Type B pancreatic cell (in vitro differentiated cells): ENCODE data around the gene FRMD4A. TPM values are rescaled to one million over a fixed set of nuclear protein-coding genes. Genes with fewer than 3 reads are reported as not detected.
"Not testable (repeated sequence)": the region's sequence is repeated elsewhere in the genome, so short reads cannot be mapped to it uniquely, and the experiment has no call there.

Experiments
- DNase-seq: peaks from one replicate; pipeline ENCODE4 v3.0.0; 2021; ENCODE audit warnings: mixed read lengths; ENCODE audit not compliant: unreplicated experiment; ENCODE audit errors: extremely low spot score
- H3K27ac Mint-ChIP-seq: 2 replicates; pipeline ENCODE4 v1.8.0; 2021; ENCODE audit warnings: mild to moderate bottlenecking, mixed read lengths
- H3K27me3 Mint-ChIP-seq: 2 replicates; pipeline ENCODE4 v1.8.0; 2021; ENCODE audit warnings: mixed read lengths
- H3K36me3 Mint-ChIP-seq: 2 replicates; pipeline ENCODE4 v1.8.0; 2021; ENCODE audit warnings: mixed read lengths
- H3K4me1 Mint-ChIP-seq: one replicate; pipeline ENCODE4 v1.8.0; 2021; ENCODE audit warnings: mixed read lengths; ENCODE audit not compliant: unreplicated experiment
- H3K4me3 Mint-ChIP-seq: 2 replicates; pipeline ENCODE4 v1.8.0; 2021; ENCODE audit warnings: mild to moderate bottlenecking, mixed read lengths
- H3K9me3 Mint-ChIP-seq: 2 replicates; pipeline ENCODE4 v1.8.0; 2021; ENCODE audit warnings: mixed read lengths
- CTCF ChIP-seq: fragments of 200-600 bp; sonication (generic); conservative IDR thresholded peaks from 2 replicates; pipeline ENCODE4 v1.5.0; 2021; ENCODE audit warnings: antibody characterized with exemption, mild to moderate bottlenecking
- total RNA-seq: library from RNA; stranded (reverse); gene quantifications from 2 replicates; pipeline ENCODE4 v1.2.1, GENCODE V29; 2021; ENCODE audit warnings: low replicate concordance

FRMD4A gene
- total RNA-seq, 1 donor from 2014 or later, result 88.9 TPM

GRCh38 chr10:14072541-14072940, 258.2 kb downstream of the FRMD4A start:
- Mint-ChIP-seq H3K36me3 (peaks cover 17% of the 10 kb centered on the region), H3K9me3 (peaks cover 3% of the 10 kb centered on the region), H3K4me1 (peaks cover 16% of the 10 kb centered on the region), H3K27ac (no peak overlapping the region), H3K4me3 (no peak overlapping the region), H3K27me3 (peaks cover 10% of the 10 kb centered on the region)
- TF ChIP-seq CTCF, result no peak
- no peak for DNase-seq

DNA sequence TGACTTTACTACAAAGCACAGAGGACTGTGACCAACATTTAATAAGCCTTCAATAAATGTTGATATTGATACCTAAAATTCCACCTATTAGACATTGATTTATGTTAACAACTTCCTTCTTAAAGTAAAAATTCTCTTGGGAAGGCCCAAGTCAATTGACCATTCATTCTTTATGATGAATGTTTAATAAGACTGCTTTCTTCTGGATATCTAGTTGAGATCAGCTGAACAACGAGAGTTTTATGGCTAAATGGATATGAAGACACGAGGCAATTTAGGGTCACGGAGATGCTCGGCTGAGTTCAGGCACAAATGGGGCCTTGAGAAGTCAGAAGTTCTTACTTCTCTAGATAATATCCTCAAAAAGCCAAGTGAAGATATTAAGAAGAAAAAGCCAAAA, 258.8 kb downstream of the FRMD4A start:
- Mint-ChIP-seq H3K4me1 (peaks cover 16% of the 10 kb centered on the region), H3K27me3 (peaks cover 10% of the 10 kb centered on the region), H3K9me3 (no peaks in the 10 kb centered on the region), H3K27ac (no peak overlapping the region), H3K4me3 (no peak overlapping the region), H3K36me3 (peaks cover 17% of the 10 kb centered on the region)
- TF ChIP-seq CTCF, result no peak
- DNase-seq, result no peak

DNA sequence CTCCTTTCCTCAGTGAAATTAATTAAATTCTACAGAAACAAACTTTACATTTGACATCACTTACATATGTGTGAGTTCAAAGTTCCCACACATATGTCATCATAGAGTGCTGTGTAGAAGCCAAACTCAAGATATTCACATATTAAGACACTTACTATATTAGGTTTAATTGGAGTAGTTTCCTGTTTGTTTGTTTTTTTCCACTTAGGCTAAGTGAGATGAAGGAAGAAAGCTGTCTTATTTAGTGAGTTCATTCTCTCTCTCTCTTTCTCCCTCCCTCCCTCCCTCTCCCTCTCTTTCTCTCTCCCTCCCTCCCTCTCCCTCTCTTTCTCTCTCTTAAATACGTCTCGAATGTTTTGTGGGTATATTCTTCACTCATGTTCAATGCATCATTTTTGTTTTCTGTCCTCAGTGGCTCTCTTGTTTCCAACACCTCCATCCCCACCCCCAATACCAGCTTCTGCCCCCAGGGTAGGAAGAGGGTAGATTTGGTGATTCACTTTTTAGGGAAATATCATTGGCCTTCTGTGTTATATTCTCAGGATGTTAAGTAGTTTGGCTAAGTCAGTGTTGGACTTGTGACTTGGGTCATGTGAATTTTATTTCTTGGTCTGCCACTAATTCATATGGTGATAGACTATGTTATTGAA, 262.0 kb downstream of the FRMD4A start:
- peaks cover 8% of the 10 kb centered on the region for H3K4me1 Mint-ChIP-seq
- peaks cover 18% of the 10 kb centered on the region for H3K36me3 Mint-ChIP-seq
- no peak for DNase-seq
- H3K9me3 Mint-ChIP-seq, result no peaks in the 10 kb centered on the region
- no peak overlapping the region for H3K4me3 Mint-ChIP-seq
- H3K27me3 Mint-ChIP-seq, result peaks cover 10% of the 10 kb centered on the region
- H3K27ac Mint-ChIP-seq, result no peak overlapping the region
- TF ChIP-seq CTCF, result no peak

- H3K4me3 Mint-ChIP-seq, DNase-seq, H3K27ac Mint-ChIP-seq, H3K9me3 Mint-ChIP-seq: not testable (repeated sequence)
- Mint-ChIP-seq H3K27me3 (peaks cover 10% of the 10 kb centered on the region), H3K36me3 (peaks cover 11% of the 10 kb centered on the region), H3K4me1 (peaks cover 11% of the 10 kb centered on the region)
These were observed 263.1 kb downstream of the FRMD4A start for GRCh38 chr10:14067638-14068037.

GRCh38 chr10:14066106-14066505, 264.6 kb downstream of the FRMD4A start:
- TF ChIP-seq CTCF, result no peak
- DNase-seq, result no peak
- no peaks in the 10 kb centered on the region for H3K9me3 Mint-ChIP-seq
- peaks cover 11% of the 10 kb centered on the region for H3K4me1 Mint-ChIP-seq
- H3K27me3 Mint-ChIP-seq, result peaks cover 17% of the 10 kb centered on the region
- no peak overlapping the region for H3K4me3 Mint-ChIP-seq
- peaks cover 8% of the 10 kb centered on the region for H3K36me3 Mint-ChIP-seq
- H3K27ac Mint-ChIP-seq, result no peak overlapping the region

DNA sequence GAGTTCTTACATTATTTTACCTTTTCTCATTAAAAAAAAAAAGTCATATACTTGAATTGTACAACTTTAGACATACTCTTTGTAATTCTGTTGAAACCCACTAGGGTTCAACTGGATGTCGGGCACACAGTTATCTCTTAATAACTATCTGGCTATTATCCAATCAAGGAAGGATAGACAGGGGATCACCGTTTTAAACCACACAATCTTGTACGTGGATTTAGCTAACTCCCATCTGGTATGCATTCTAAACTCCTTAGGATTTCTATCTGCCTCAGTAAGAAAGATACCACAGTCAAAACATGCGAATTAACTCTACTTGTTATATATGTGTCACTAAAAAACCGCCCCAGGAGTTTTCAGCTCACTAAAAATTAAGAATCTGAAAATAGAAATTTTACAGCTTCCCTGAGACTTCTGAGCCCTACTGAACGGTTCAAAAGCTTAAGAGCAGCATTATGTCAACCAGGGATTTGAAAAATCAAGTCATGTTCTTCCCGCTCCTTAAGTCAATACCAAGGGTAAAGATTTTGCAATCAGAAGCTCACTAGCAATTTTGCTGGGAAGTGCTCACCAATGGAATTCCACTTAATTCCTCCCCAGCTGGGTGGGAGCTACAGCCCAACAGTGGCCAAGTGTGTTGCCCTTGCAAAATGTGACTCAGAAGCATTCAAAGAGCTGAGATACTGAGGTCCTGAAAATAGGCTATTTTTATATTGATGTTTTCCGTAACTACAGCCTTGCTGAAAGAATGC, 267.0 kb downstream of the FRMD4A start:
- H3K27ac Mint-ChIP-seq, result no peak overlapping the region
- no peak overlapping the region for H3K4me3 Mint-ChIP-seq
- peaks cover 7% of the 10 kb centered on the region for H3K4me1 Mint-ChIP-seq

More for the DNA sequence above, 267.0 kb downstream of the FRMD4A start:
- peak; percentile 13 for TF ChIP-seq CTCF
- H3K27me3 Mint-ChIP-seq, result peaks cover 7% of the 10 kb centered on the region
- DNase-seq, result no peak
- H3K36me3 Mint-ChIP-seq, result peaks cover 4% of the 10 kb centered on the region
- H3K9me3 Mint-ChIP-seq, result no peaks in the 10 kb centered on the region
